Smooth muscle cell (in vitro differentiated cells): Measurements from ENCODE around the gene JARID2. TPM values are rescaled to one million over a fixed set of nuclear protein-coding genes. Genes with fewer than 3 reads are reported as not detected.
"Not testable (repeated sequence)": the region's sequence is repeated elsewhere in the genome, so short reads cannot be mapped to it uniquely, and the experiment has no call there.

Experiments used
- DNase-seq: peaks from one replicate; lab custom pipeline; 2025; ENCODE audit not compliant: unreplicated experiment; lab: John Stamatoyannopoulos, UW
- H2AFZ ChIP-seq: fragments of 200-600 bp; sonication (generic); 2 replicates; pipeline ENCODE4 v1.6.0; 2016; ENCODE audit warnings: antibody characterized with exemption, low read depth, mild to moderate bottlenecking
- H3F3A ChIP-seq: fragments of 200-600 bp; sonication (generic); 2 replicates; pipeline ENCODE4 v1.6.0; 2017; ENCODE audit warnings: antibody characterized with exemption, low read depth
- H3K27ac ChIP-seq: fragments of 200-600 bp; sonication (generic); 2 replicates; pipeline ENCODE4 v1.5.1; 2016; ENCODE audit warnings: low read depth, mild to moderate bottlenecking
- H3K27me3 ChIP-seq: fragments of 200-600 bp; sonication (generic); 2 replicates; pipeline ENCODE4 v1.6.1; 2016; ENCODE audit warnings: low read depth, mild to moderate bottlenecking
- H3K36me3 ChIP-seq: fragments of 200-600 bp; sonication (generic); 2 replicates; pipeline ENCODE4 v1.5.1; 2016; ENCODE audit warnings: low read depth
- H3K4me1 ChIP-seq: fragments of 200-600 bp; sonication (generic); 2 replicates; pipeline ENCODE4 v1.5.1; 2016; ENCODE audit warnings: low read depth
- H3K4me2 ChIP-seq: fragments of 200-600 bp; sonication (generic); 2 replicates; pipeline ENCODE4 v1.6.0; 2016; ENCODE audit warnings: mild to moderate bottlenecking
- H3K4me3 ChIP-seq: fragments of 200-600 bp; sonication (generic); 2 replicates; pipeline ENCODE4 v1.5.1; 2016; ENCODE audit warnings: mild to moderate bottlenecking
- H3K79me2 ChIP-seq: fragments of 200-600 bp; sonication (generic); 2 replicates; pipeline ENCODE4 v1.6.0; 2016; ENCODE audit warnings: low read depth, mild to moderate bottlenecking
- H3K9ac ChIP-seq: fragments of 200-600 bp; sonication (generic); 2 replicates; pipeline ENCODE4 v1.6.0; 2016; ENCODE audit warnings: low read depth
- H3K9me3 ChIP-seq: fragments of 200-600 bp; sonication (generic); replicated peaks from 2 replicates; pipeline ENCODE4 v1.5.1; 2016; ENCODE audit warnings: low read depth
- H4K20me1 ChIP-seq: fragments of 200-600 bp; sonication (generic); 2 replicates; pipeline ENCODE4 v1.6.0; 2016; ENCODE audit warnings: low read depth
- WGBS: methylation state at CpG from one replicate; pipeline ENCODE4 v1.1.7; 2016; ENCODE audit warnings: low lambda C conversion rate; 5-methylcytosine and 5-hydroxymethylcytosine counted together
- polyA plus RNA-seq: library from polyadenylated mRNA; unstranded; fragments of >200 nt; fragmentation: Nextera tagmentation; extraction: Ambion mirVana; gene quantifications from 2 replicates; pipeline ENCODE4 v1.2.1, GENCODE V29; 2016
- total RNA-seq: library from RNA; depleted of rRNA; stranded (reverse); fragments of >200 nt; gene quantifications from 2 replicates; pipeline ENCODE4 v1.2.3, GENCODE V29; 2014
- TF ChIP-seq, protein P1 (sequence below): fragments of 200-600 bp; sonication (generic); IDR thresholded peaks from 2 replicates; pipeline ENCODE4 v1.5.1; 2017; ENCODE audit warnings: borderline replicate concordance, mild to moderate bottlenecking, antibody characterized with exemption; ENCODE audit not compliant: insufficient read depth, poor library complexity, severe bottlenecking

JARID2 gene
- total and polyA plus RNA-seq, 2 experiments from 2014 or later = 5.2 to 10.2 TPM

DNA sequence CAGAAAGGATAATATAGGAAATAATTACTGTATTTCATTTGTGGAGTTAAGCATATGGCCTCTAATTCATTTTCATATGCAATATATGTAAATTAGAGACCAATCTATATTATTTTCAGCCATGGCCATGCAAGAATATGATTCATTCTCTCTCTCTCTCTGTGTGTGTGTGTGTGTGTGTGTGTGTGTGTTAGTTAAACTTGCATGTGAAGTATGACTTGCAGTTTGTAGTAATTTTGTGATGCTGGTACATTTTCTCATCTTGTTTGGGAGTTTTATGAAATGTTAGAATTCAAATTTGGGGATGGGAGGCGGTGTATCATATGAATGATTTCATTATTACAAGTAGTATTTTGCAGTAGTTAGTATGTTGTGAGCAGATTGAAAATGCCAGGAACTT is 74.8 kb downstream of the JARID2 start:
- Histone ChIP-seq H3K9ac (no peak overlapping the region), H3K27me3 (no peaks in the 10 kb centered on the region), H3K4me3 (no peak overlapping the region), H3K9me3 (no peaks in the 10 kb centered on the region), H3K79me2 (peaks cover 73% of the 10 kb centered on the region), H3F3A (no peaks in the 10 kb centered on the region), H4K20me1 (peaks cover 97% of the 10 kb centered on the region), H3K27ac (no peak overlapping the region), H3K4me1 (peaks cover 26% of the 10 kb centered on the region), H3K4me2 (no peak overlapping the region), H2AFZ (no peak overlapping the region), H3K36me3 (no peaks in the 10 kb centered on the region)
- 100% methylated on average over 1 of the region's 1 CpG for WGBS
- DNase-seq = no peak
- TF ChIP-seq, protein P1, sequence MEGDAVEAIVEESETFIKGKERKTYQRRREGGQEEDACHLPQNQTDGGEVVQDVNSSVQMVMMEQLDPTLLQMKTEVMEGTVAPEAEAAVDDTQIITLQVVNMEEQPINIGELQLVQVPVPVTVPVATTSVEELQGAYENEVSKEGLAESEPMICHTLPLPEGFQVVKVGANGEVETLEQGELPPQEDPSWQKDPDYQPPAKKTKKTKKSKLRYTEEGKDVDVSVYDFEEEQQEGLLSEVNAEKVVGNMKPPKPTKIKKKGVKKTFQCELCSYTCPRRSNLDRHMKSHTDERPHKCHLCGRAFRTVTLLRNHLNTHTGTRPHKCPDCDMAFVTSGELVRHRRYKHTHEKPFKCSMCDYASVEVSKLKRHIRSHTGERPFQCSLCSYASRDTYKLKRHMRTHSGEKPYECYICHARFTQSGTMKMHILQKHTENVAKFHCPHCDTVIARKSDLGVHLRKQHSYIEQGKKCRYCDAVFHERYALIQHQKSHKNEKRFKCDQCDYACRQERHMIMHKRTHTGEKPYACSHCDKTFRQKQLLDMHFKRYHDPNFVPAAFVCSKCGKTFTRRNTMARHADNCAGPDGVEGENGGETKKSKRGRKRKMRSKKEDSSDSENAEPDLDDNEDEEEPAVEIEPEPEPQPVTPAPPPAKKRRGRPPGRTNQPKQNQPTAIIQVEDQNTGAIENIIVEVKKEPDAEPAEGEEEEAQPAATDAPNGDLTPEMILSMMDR = no peak

DNA sequence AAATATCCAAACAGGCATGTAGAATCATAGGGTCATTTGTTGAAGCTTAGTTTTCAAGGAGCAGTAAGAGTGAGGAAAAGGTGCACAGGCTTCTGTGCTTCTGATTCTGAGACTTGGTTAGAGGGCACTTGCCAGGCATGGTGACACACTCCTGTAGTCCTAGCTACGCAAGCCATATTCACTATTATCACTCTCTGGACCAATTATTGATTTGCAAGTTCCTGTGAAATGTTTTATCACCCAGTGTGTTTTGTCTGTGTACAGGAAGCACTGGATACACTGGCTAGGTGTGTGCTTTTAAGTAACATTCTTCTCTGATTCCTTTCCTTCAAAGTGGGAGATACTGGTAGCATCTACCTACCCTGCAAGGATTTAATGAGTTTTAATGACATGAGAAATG is 76.3 kb downstream of the JARID2 start:
- Histone ChIP-seq H3K36me3 (no peaks in the 10 kb centered on the region), H3K9me3 (no peaks in the 10 kb centered on the region), H3K27ac (no peak overlapping the region), H3K9ac (no peak overlapping the region), H3K4me3 (no peak overlapping the region), H4K20me1 (peaks cover 95% of the 10 kb centered on the region), H3F3A (no peaks in the 10 kb centered on the region), H3K79me2 (peaks cover 75% of the 10 kb centered on the region), H3K4me2 (no peak overlapping the region), H2AFZ (no peak overlapping the region), H3K4me1 (peaks cover 26% of the 10 kb centered on the region), H3K27me3 (no peaks in the 10 kb centered on the region)
- TF ChIP-seq, protein P1 = no peak
- DNase-seq = no peak
- WGBS = 96% methylated on average over 1 of the region's 1 CpG

DNA sequence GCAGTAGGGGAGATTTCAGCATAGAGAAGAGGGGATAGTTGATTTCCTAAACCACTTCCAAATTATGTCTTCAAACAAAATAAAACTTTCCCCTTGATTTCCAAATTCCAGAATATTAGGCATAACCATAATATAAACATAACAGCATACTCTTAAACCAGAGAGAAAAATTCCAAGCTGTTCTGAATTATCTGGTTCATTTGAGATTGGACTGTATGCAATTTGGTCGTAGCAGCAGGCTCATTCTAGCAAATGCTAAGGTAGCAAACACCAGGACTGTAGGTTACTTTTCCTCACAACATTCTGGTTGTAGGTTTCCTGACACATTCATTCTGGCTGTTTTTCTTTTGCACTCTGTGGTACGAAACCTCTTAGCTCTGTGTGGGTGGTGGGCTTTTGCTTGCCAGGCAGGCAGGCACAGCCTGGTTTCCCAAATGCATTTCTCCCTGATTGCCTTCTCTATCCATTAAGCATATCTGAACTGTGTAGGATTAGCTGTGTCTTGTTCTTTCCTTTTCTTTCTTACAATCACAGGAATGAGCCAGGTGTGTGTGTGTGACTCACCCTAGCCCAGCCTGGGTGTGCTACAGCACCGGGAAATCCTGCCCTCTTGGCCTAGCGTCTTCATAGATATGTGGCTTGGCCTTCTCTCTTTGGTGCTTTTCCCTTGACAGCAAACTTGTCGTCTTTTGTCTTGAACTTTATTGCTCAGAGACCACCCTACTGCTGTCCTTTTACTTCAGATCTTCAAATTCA is 77.1 kb downstream of the JARID2 start:
- DNase-seq = no peak
- Histone ChIP-seq H3K4me3 (no peak overlapping the region), H3K9ac (no peak overlapping the region), H3K4me1 (peaks cover 26% of the 10 kb centered on the region), H4K20me1 (peaks cover 95% of the 10 kb centered on the region), H3K9me3 (no peaks in the 10 kb centered on the region), H3K36me3 (no peaks in the 10 kb centered on the region), H3K79me2 (peaks cover 69% of the 10 kb centered on the region), H2AFZ (no peak overlapping the region), H3K4me2 (peak overlapping the region; percentile 43), H3K27ac (peak overlapping the region; percentile 20), H3K27me3 (no peaks in the 10 kb centered on the region), H3F3A (no peaks in the 10 kb centered on the region)
- TF ChIP-seq, protein P1 = no peak
- 33% methylated on average over 5 of the region's 5 CpGs for WGBS

DNA sequence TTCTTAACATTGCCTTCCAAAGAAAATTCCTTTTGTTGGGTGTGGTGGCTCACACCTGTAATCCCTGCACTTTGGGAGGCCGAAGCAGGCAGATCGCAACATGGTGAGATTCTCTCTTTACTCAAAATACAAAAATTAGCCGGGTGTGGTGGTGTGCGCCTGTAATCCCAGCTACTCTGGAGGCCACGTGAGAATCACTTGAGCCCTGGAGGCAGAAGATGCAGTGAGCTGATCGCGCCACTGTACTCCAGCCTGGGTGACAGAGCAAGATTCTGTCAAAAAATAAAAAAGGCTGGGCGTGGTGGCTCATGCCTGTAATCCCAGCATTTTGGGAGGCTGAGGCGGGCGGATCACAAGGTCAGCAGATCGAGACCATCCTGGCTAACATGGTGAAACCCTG is 77.7 kb downstream of the JARID2 start:
- H2AFZ ChIP-seq, H3K9ac ChIP-seq, H3F3A ChIP-seq, H3K4me3 ChIP-seq, DNase-seq, H3K27me3 ChIP-seq, H3K9me3 ChIP-seq, H3K4me2 ChIP-seq, H3K36me3 ChIP-seq: not testable (repeated sequence)
- WGBS = 96% methylated on average over 11 of the region's 11 CpGs
- Histone ChIP-seq H3K79me2 (peaks cover 74% of the 10 kb centered on the region), H3K4me1 (peaks cover 23% of the 10 kb centered on the region), H4K20me1 (peaks cover 95% of the 10 kb centered on the region), H3K27ac (peak overlapping the region; percentile 20)
